ENCODE measurements around the gene RNU4-1. TPM values are rescaled to one million over a fixed set of nuclear protein-coding genes. Genes with fewer than 3 reads are reported as not detected.
"Not testable (repeated sequence)": the region's sequence is repeated elsewhere in the genome, so short reads cannot be mapped to it uniquely, and the experiment has no call there.

The RNU4-1 gene
- polyA plus RNA-seq, 1 donor, result not detected

DNA sequence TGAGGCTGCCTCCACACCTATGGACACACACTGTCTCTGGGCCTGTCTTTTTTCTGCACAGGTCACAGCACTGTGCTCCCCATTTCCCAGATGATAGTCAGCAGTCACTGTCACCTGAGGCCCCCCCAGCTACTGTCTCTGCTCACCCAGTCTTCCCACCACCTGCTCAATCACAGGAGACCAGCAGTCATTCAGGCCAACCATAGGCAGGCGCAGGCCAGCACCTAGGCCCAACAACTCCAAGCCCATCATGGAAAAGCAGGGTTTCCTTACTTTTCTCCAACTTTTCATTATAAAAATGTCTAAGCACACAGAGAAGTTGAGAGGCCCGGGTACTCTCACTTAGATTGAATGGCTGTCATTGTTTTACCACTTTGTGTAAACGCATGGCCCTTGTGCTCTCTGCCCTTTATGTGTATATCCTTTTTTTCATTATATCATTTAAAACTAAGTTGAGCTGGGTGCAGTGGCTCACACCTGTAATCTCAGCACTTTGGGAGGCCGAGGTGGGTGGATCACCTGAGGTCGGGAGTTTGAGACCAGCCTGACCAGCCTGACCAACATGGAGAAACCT is 34.6 kb downstream of the RNU4-1 start:
- DNase-seq, result no peak

DNA sequence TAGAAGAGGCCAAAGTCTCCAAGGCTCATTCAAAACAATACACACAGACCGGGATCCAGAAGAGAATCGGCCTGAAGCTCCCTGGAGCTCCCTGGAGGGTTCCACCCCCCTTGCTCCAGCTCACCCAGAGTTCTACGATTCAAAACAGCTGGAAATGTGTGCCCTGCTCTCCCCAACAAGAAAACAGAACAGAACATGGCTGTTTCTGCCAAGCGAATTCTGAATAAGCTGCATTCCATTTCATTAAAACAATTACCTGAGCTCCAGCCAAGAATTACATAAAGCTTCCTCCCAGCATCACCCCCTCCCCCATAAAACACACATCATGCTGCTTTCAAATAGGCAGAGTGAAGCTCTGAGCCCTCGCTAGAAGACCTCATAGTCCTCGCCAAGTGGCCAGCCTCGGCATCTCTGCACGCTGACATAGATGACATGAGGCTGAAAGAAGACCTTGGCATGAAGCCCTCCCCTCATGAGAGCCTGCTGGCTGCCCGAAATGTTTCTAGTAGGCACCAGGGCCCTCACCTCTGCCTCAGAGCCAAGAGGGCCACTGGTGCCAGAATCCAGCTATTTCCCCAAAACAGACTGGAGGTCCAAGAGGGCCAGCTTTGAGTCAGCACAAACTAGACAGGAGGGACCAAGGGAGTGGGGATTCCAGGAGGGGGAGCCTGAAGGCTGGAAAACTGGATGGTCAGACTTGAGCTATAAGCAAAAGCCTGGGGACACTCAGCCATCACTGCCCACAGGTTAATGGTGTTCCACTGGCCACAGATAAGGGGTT is 35.8 kb downstream of the RNU4-1 start:
- DNase-seq, result peak; percentile 82

DNA sequence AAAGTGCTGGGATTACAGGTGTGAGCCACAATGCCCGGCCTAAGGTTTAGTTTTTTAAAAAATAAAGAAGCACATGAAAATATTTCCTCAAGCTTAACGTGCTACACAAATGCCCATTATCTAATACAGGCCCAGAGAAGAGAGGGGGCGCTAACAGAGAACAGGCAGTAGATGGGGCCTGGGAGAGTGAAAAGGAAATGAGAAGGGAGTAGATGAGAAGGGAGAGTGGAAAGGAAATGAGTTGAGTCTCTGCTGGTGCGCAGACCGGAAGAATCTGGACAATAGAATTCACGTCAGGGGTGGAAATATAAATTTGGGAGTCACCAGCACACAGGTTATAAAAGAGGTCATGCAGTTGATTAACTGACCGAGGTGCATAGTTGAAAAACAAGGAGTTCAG is 38.2 kb downstream of the RNU4-1 start:
- DNase-seq, result no peak

DNA sequence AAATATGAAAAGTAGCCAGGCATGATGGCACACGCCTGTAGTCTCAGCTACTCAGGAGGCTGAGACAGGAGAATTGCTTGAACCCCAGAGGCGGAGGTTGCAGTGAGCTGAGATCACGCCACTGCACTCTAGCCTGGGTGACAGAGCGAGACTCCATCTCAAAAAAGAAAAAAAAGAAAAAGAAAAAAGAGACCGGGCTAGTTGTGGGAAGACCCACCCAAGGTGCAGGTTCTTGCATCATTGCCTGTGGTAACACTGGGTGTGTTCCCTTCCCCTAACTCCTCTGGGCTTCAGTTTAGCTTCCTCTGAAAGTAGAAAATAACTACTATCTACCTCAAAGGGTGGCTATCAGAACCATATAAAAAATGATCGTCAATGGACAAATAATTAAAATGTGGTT is 39.7 kb downstream of the RNU4-1 start:
- not testable (repeated sequence) for DNase-seq

DNA sequence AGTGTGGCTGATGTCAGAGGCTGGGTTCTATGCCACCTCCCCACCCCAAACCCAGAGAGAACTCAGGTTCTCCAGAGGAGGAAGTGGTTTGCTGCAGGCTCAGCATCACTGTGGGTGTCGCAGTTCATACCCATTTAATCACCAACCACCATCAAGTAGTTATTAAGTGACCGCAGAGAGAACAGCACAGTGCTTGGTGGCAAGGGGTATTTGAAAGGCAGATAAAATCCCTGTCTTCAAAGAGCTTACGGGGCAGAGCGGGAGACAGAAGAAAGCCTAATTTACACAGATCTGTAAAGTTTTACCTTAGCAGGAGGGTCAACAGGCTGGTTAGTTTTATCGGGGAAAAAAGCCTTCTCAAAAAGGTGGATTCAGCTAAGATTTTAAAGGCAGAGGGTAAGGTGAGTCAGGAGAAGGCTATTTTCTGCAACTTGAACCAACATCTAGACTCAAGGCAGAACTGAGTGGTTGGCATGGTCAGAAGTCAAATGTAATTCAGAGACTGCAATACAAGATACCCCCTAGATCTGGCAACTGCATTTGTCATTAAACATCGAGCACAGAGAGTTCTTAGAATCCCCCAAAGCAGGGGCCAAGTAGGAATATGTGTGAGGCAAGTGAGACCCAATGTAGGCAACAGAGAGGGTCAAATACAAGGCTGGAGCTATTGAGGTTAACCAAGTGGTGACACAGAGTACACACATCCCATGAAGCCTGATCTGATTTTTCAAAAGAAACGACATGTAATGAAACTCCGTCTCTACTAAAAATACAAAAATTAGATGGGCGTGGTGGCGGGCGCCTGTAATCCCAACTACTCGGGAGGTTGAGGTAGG is 40.7 kb downstream of the RNU4-1 start:
- no peak for DNase-seq

DNA sequence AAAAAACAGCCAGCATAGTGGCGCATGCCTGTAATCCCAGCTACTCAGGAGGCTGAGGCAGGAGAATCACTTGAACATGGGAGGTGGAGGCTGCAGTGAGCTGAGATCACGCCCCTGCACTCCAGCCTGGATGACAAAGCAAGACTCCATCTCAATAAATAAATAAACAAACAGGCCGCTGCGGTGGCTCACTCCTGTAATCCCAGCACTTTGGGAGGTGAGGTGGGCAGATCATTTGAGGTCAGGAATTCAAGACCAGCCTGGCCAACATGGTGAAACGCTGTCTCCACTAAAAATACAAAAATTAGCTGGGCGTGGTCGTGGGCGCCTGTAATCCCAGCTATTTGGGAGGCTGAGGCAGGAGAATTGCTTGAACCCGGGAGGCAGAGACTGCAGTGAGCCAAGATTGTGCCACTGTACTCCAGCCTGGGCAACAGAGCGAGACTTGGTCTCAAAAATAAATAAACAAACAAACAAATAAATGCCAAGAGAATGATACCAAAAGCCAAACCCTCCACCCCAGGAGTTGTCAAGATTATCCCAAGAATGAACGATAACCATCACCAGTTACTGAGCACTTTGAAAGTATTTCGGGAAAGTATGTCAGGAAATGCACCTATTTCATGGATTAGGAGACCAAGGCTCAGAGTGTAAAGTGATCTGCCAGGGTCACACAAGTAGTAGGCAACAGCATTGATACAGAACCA is 41.5 kb downstream of the RNU4-1 start:
- not testable (repeated sequence) for DNase-seq

DNA sequence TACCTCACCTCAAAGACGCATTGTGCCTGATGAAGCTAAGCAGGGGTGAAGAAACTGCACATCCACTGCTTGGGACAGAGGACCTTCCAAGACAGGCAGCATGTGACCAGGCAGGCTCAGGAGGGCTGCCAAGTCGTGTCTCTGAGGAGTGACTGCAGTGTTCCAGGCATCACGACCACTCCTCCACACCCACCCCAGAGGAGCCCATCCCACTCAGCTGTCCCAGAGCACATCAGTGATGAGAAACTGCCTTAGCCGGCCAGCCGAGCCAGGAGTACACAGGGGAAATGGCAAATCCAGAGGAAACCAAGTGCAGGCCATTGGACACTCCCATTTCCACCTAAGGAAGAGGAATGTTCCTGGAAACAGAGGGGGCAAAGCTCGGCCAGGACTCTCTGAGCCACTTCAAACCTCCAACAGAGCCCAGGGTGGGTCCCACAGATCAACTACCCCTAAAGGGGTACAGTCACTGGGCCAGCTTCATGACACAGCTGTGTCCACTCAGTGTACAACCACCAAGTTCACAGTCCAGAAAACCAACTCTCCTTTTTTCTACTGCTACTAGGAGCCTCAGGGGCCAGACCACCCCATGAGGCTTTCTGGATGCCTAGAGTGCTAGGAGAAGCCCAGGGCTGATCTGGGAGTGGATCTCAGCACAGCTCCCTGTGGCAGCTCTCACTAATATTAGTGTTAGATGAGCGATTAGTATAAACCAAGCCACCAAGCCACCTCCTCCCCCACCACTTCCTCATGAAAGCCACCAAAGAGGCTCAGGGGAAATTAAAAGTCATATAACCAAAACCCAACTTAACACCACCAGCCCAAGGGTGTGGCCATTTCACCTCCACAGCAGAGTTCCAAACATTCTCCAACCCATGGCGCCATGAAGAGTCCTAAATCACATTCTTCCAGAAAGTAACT is 42.9 kb downstream of the RNU4-1 start:
- no peak for DNase-seq

DNA sequence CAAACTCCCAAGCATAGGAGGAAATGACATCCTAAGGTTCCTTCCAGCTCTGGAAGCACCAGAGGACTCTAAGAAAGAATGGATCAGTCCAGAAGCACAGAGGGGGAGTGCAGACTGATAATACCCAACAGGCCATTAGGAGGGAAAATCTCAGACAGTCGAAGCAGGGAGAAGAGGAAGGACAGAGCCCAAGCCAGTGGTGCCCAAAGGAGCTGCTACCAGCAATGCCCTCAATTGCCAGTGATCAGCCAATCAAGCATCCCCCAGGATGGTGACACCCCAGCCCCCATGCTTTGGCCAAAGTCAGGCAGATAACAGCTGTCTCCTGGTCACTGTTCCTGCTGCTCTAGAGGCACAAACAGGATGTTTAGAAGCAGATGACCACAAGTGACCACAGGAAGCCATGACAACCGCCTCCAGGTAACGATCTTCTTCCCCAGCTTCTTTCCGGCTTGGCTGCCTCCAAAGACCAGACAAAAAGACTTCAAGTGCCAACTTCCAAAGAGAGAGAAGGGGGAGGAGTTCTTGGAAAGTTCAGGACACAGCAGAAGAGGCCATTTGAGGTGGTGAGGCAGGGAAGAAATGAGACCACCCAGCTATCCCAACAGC is 43.7 kb downstream of the RNU4-1 start:
- no peak for DNase-seq

DNA sequence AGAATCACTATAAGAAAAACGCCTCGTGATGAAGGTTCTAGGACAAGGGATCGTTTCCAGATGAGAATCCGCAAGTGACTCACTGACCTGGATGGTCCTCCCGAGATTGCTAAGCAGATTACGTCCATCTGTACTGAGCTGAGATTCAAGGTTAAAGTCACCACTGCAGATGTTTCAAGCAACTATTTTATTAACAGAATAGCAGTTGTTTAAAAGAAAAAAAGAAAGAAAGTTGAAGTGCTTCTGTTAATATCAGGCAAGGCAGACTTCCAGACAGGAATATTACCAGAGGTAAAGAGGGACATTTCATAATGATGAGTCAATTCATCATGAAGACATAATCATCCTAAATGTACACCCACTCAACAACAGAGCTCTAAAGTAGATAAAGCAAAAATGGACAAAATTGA is 45.4 kb downstream of the RNU4-1 start:
- no peak for DNase-seq

DNA sequence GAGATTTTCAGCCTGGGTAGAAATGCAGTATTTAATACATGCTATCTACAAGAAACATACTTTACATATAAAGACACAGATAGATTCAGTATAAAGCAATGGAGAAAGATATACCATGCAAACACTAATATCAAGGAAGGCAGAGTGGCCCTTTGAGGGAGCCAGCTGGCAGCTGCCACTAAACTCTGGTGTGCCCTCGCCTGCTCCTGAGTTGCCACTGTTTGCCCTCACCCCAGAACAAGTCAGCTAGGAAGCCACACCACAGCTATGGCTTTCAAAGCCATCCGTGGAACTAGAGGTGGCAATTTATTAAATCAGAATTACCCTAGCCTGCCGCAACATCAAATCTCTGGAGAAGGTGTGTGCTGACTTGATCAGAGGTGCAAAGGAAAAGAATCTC is 45.9 kb downstream of the RNU4-1 start:
- DNase-seq, result no peak

DNA sequence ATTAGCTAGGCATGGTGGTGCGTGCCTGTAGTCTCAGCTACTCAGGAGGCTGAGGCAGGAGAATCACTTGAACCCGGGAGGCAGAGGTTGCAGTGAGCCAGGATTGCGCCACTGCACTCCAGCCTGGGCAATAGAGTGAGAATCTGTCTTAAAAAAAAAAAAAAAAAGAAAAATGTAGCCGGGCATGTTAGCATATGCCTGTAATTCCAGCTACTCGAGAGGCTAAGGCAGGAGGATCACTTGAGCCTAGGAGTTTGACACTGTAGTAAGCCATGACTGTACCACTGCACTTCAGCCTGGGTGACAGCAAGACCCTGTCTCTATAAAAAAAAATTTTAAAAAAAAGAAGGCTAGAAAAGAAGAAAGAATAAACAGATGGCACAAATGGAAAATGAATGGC is 46.3 kb downstream of the RNU4-1 start:
- not testable (repeated sequence) for DNase-seq

Other genes starting within 250 kb of the RNU4-1 start
- gene RAB35, start 176.5 kb downstream of the RNU4-1 start, polyA plus RNA-seq (ENCODE audit: insufficient read length), result 31.9 TPM
- gene GCN1, start 98.5 kb downstream of the RNU4-1 start, polyA plus RNA-seq (ENCODE audit: insufficient read length), result 47.6 TPM
- gene RPLP0, start 92.1 kb downstream of the RNU4-1 start, polyA plus RNA-seq (ENCODE audit: insufficient read length), result 3,810 TPM
- gene PXN, start 27.5 kb downstream of the RNU4-1 start, polyA plus RNA-seq (ENCODE audit: insufficient read length), result 233 TPM
- not detected for gene RNU4-2, start 1.3 kb downstream of the RNU4-1 start, polyA plus RNA-seq (ENCODE audit: insufficient read length)
- 5.6 TPM for gene SIRT4, start 9.1 kb upstream of the RNU4-1 start, polyA plus RNA-seq (ENCODE audit: insufficient read length)
- not detected for gene PLA2G1B, start 34.5 kb upstream of the RNU4-1 start, polyA plus RNA-seq (ENCODE audit: insufficient read length)
- 6.4 TPM for gene MSI1, start 75.9 kb upstream of the RNU4-1 start, polyA plus RNA-seq (ENCODE audit: insufficient read length)
- 94.3 TPM for gene COX6A1, start 144.9 kb upstream of the RNU4-1 start, polyA plus RNA-seq (ENCODE audit: insufficient read length)
- gene TRIAP1, start 153.1 kb upstream of the RNU4-1 start, polyA plus RNA-seq (ENCODE audit: insufficient read length), result 31.3 TPM
- 14.5 TPM for gene GATC, start 153.2 kb upstream of the RNU4-1 start, polyA plus RNA-seq (ENCODE audit: insufficient read length)
- 94.2 TPM for gene SRSF9, start 176.5 kb upstream of the RNU4-1 start, polyA plus RNA-seq (ENCODE audit: insufficient read length)
- gene DYNLL1, start 202.9 kb upstream of the RNU4-1 start, polyA plus RNA-seq (ENCODE audit: insufficient read length), result 286 TPM
- gene COQ5, start 235.9 kb upstream of the RNU4-1 start, polyA plus RNA-seq (ENCODE audit: insufficient read length), result 38.3 TPM
- 160 TPM for gene RNF10, start 241.1 kb upstream of the RNU4-1 start, polyA plus RNA-seq (ENCODE audit: insufficient read length)

Data from hindlimb muscle (tissue), 1 donor.